ENCODE results near the gene ARNT2.

GRCh38 chr15:80638553-80639167 is 234.5 kb downstream of the ARNT2 start:
- TF ChIP-seq, protein P1, sequence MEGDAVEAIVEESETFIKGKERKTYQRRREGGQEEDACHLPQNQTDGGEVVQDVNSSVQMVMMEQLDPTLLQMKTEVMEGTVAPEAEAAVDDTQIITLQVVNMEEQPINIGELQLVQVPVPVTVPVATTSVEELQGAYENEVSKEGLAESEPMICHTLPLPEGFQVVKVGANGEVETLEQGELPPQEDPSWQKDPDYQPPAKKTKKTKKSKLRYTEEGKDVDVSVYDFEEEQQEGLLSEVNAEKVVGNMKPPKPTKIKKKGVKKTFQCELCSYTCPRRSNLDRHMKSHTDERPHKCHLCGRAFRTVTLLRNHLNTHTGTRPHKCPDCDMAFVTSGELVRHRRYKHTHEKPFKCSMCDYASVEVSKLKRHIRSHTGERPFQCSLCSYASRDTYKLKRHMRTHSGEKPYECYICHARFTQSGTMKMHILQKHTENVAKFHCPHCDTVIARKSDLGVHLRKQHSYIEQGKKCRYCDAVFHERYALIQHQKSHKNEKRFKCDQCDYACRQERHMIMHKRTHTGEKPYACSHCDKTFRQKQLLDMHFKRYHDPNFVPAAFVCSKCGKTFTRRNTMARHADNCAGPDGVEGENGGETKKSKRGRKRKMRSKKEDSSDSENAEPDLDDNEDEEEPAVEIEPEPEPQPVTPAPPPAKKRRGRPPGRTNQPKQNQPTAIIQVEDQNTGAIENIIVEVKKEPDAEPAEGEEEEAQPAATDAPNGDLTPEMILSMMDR (IDR thresholded peaks at IDR 0.05): no peak
- TF ChIP-seq POLR2A (IDR thresholded peaks at IDR 0.05): no peak
